Motor neuron (in vitro differentiated cells): ENCODE results near the gene CREM. TPM values are rescaled to one million over a fixed set of nuclear protein-coding genes. Genes with fewer than 3 reads are reported as not detected.

Experiments
- ATAC-seq, 8 experiments: fragments of 200-7000 bp; cut with Tn5 transposase; replicated peaks in 6 of 8; 2 replicates each; pipeline ENCODE4 v1.8.0; 2021; ENCODE audit warnings: mild to moderate bottlenecking in 8 of 8, moderate library complexity in 8 of 8
- H3K27ac ChIP-seq, 2 donors: fragments of 250-450 bp; sonication (Bioruptor Pico); 2 replicates each; pipeline ENCODE4 v1.9.0; 2021; ENCODE audit warnings: antibody characterized with exemption in 2 of 2, mild to moderate bottlenecking in 2 of 2, moderate library complexity in 1 of 2
- H3K4me1 ChIP-seq, 2 donors: fragments of 250-450 bp; sonication (Bioruptor Pico); replicated peaks in 1 of 2; 2 replicates each; pipeline ENCODE4 v1.6.1; 2021; ENCODE audit warnings: antibody characterized with exemption in 2 of 2, mild to moderate bottlenecking in 2 of 2, moderate library complexity in 1 of 2
- H3K4me3 ChIP-seq, 5 donors: fragments of 250-450 bp; sonication (Bioruptor Pico); 2 replicates each; pipeline ENCODE4 v1.9.0; 2021; ENCODE audit warnings: antibody characterized with exemption in 5 of 5, mild to moderate bottlenecking in 5 of 5, moderate library complexity in 4 of 5
- WGBS, 10 experiments: fragments of 450-650 bp; shearing (Covaris generic); methylation state at CpG; one replicate each; pipeline ENCODE4 v1.0.0; 2022; 5-methylcytosine and 5-hydroxymethylcytosine counted together
- in situ Hi-C, 9 experiments: fragments of 400-800 bp; cut with MboI; loops; one replicate each; pipeline ENCODE4 v1.15.0; 2021; ENCODE audit warnings: low sequenced_read_pairs in 9 of 9, low pct_unique_long_range_greater_than_20kb in 2 of 9; ENCODE audit not compliant: unreplicated experiment in 9 of 9
- total RNA-seq, 8 experiments: library from RNA; unstranded; fragments of 300-600 nt; gene quantifications; 2 replicates each; pipeline versions ENCODE4 v1.2.3 to v1.2.4, GENCODE V29; 2022

CREM gene
- total RNA-seq, 8 experiments from 2014 or later, result 19.1 to 123 (median 26.4) TPM

- 78 to 100% (median 94%) methylated on average over 1 to 5 of the region's 6 CpGs; no CpG with 5 or more reads in 3 of the 10 experiments for WGBS, 10 experiments
- in situ Hi-C loops, result no loop called here
- no peak for ATAC-seq
- H3K4me1 ChIP-seq, result peaks cover 3 to 5% of the 10 kb centered on the region in 2 donors
- no peak overlapping the region for H3K4me3 ChIP-seq
- H3K27ac ChIP-seq, result no peak overlapping the region
These were observed 23.7 kb downstream of the CREM start for GRCh38 chr10:35150308-35150707.

DNA sequence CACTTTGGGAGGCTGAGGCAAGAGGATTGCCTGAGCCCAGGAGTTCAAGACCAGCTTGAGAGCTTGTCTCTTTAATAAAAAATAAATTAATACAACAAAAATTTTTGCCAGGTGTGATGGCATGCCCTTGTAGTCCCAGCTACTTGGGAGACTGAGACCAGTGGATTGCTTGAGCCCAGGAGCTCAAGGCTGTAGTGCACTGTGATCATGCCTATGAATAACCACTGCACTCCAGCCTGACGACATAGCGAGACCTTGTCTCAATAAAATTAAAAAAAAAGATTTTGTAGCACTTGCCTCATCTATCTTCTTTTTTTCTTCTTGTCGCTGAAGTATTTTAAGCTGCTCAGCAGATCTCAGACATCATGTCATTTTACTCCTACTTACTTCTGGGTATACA is 26.3 kb downstream of the CREM start:
- 80 to 100% (median 94%) methylated on average over 1 to 3 of the region's 3 CpGs; no CpG with 5 or more reads in 1 of the 10 experiments for WGBS, 10 experiments
- Histone ChIP-seq H3K27ac (no peak overlapping the region), H3K4me1 (peaks cover 3 to 5% of the 10 kb centered on the region in 2 donors), H3K4me3 (no peak overlapping the region)
- in situ Hi-C loops, result no loop called here
- no peak for ATAC-seq

DNA sequence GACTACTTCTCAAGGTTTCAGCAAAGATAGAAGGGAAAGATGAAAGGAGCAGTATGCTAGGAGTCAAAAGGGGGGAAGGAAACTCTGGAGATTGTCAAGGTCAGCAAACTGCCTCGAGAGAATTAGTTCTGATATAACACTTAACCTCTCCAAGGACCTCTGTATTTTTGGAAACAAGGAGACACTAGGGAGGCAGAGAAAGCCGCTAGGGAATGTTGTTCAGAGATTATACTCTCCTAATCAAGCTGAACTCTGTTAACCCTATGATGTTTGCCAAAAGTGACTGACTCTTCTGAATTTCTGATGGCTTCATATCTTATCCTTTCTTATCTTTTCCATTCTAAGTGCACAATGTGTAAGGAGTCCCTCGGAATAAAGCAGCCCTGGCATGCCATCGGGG is 27.1 kb downstream of the CREM start:
- peaks cover 3 to 5% of the 10 kb centered on the region in 2 donors for H3K4me1 ChIP-seq
- ATAC-seq, result no peak
- in situ Hi-C loops, result no loop called here
- 29 to 83% (median 73%) methylated on average over 1 to 4 of the region's 4 CpGs; no CpG with 5 or more reads in 3 of the 10 experiments for WGBS, 10 experiments
- H3K27ac ChIP-seq, result no peak overlapping the region
- no peak overlapping the region for H3K4me3 ChIP-seq

- ATAC-seq, result no peak
- Histone ChIP-seq H3K27ac (no peak overlapping the region), H3K4me1 (no peaks in the 10 kb centered on the region), H3K4me3 (no peak overlapping the region)
- in situ Hi-C loops, result no loop called here
- 20 to 100% (median 85%) methylated on average over 1 of the region's 1 CpG for WGBS, 10 experiments
These were observed 34.1 kb downstream of the CREM start for GRCh38 chr10:35160743-35161142.

GRCh38 chr10:35161906-35162305 is 35.3 kb downstream of the CREM start:
- 43 to 100% (median 100%) methylated on average over 1 to 2 of the region's 2 CpGs; no CpG with 5 or more reads in 1 of the 10 experiments for WGBS, 10 experiments
- in situ Hi-C loops, result no loop called here
- ATAC-seq, result no peak
- Histone ChIP-seq H3K27ac (no peak overlapping the region), H3K4me3 (no peak overlapping the region), H3K4me1 (no peaks in the 10 kb centered on the region)

DNA sequence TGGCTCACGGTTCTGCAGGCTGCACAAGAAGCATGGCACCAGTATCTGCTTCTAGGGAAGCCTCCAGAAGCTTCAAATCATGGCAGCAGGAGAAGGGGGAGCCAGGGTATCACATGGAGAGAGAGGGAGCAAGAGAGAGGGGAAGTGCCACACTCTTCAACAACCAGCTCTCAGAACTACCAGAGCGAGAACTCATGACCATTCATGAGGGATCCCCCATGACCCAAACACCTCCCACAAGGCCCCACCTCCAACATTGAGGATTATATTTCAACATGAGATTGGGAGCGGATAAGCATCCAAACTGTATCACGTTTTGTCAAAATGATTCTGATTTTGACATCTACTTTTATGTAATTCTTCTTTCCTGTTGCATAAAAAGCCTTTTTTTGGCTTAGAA is 38.5 kb downstream of the CREM start:
- no peak overlapping the region for H3K4me3 ChIP-seq
- WGBS, 10 experiments, result 55 to 100% (median 94%) methylated on average over 1 to 4 of the region's 4 CpGs
- in situ Hi-C loops, result no loop called here
- H3K27ac ChIP-seq, result no peak overlapping the region
- no peak for ATAC-seq
- no peaks in the 10 kb centered on the region for H3K4me1 ChIP-seq

DNA sequence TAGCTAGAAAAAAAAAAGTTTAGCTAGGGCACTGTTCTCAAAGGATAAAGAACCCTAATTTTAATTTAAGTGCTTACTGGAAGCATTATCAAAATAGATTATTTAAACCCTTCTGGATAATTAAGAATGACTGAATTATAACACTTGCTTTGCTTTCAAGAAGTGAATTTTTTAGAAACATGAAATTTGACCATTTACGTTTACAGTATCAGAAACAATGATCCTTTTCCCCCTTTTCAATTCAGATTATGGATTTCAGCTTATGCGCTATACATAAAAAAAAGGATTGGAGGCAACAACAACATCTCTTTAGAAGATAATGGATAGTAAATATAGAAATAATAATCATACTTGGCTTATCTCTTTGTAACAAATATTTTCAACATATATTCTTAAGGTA is 39.2 kb downstream of the CREM start:
- no peak overlapping the region for H3K4me3 ChIP-seq
- in situ Hi-C loops, result no loop called here
- no peaks in the 10 kb centered on the region for H3K4me1 ChIP-seq
- no peak for ATAC-seq
- WGBS, 10 experiments, result 80 to 100% (median 95%) methylated on average over 1 to 2 of the region's 2 CpGs
- no peak overlapping the region for H3K27ac ChIP-seq

DNA sequence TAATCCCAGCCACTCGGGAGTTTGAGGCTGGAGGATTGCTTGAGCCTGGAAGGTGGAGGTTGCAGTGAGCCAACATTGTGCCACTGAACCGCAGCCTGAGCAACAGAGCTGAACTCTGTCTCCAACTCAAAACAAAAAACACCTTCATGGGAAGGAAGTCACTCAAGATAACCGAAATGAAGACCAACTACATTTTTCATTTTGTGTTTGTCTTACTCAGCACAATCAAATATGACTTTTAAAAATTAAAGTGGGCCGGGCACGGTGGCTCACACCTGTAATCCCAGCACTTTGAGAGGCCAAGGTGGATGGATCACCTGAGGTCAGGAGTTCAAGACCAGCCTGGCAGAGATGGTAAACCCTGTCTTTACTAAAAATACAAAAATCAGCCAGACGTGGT is 40.0 kb downstream of the CREM start:
- ATAC-seq, result no peak
- Histone ChIP-seq H3K27ac (no peak overlapping the region), H3K4me3 (no peak overlapping the region), H3K4me1 (no peaks in the 10 kb centered on the region)
- WGBS, 10 experiments, result 71 to 100% (median 98%) methylated on average over 1 to 4 of the region's 6 CpGs; no CpG with 5 or more reads in 2 of the 10 experiments
- in situ Hi-C loops, result no loop called here

DNA sequence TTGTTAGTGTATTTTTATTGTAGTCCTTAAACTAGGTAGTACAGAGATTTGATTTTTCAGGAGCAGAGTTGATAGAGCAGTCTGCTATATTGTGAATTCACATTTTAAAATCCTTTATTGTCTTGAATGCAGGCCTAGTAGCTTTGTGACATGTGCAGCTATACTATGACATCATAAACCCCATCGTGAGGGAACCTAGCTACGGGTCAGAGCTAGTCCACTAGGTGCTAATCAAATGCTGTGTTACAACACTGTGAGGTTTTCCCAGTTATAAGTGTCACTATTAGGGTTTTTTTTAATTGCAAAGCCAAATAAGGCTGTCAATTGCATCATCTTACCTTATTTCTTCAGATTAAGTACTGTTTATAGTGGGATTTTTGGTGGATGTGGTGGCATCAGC is 40.7 kb downstream of the CREM start:
- in situ Hi-C loops, result no loop called here
- H3K27ac ChIP-seq, result no peak overlapping the region
- H3K4me3 ChIP-seq, result no peak overlapping the region
- H3K4me1 ChIP-seq, result peaks cover 0 to 4% of the 10 kb centered on the region in 2 donors
- no peak for ATAC-seq
- 71 to 100% (median 88%) methylated on average over 1 to 2 of the region's 2 CpGs; no CpG with 5 or more reads in 3 of the 10 experiments for WGBS, 10 experiments

DNA sequence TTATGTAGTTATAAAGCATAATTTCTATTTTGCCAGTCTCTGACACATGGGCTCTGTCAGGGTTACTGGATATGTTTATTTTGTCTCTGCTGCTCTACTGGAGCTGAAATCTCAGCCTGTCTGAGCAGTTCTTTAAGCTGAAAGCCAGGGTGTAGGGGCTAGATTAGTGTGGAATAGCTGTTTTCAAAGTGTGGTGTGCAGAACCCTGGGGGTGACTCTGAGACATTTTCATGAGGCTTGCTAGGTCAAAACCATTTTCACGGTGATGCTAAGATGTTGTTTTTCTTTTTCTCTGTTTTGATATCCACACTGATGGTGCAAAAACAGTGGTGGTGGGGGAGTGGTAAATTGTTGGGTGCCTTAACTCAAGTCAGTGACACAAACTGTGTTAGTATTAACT is 45.5 kb downstream of the CREM start:
- WGBS, 10 experiments, result 0 to 100% (median 55%) methylated on average over 1 of the region's 1 CpG; no CpG with 5 or more reads in 4 of the 10 experiments
- in situ Hi-C loops, result no loop called here
- H3K4me1 ChIP-seq, result peaks cover 0 to 4% of the 10 kb centered on the region in 2 donors
- no peak overlapping the region for H3K4me3 ChIP-seq
- no peak overlapping the region for H3K27ac ChIP-seq
- ATAC-seq, result peak in 1 of 8 experiments; percentile 14

DNA sequence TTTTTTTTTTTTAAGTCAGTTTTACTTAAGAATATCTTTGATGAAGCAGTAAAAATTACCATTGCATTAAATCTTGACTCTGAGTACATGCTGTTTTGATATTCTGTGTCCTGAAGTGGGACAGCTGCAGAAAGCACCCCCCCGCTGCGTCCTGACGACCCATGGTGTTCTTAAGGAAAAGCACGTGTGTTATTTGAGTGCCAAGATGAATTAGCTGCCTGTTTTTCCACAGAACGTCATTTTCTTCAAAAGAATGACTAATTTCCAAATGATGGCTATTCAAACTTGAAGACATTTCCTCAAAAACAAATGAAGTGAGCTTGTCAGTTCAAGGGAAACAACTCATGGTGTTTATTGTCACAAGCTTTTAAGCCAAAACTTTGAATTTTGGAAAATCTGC is 45.9 kb downstream of the CREM start:
- no peak overlapping the region for H3K27ac ChIP-seq
- peak in 2 of 8 experiments; percentile 40 to 48 for ATAC-seq
- in situ Hi-C loops, result no loop called here
- 0 to 58% (median 20%) methylated on average over 1 to 5 of the region's 5 CpGs; no CpG with 5 or more reads in 1 of the 10 experiments for WGBS, 10 experiments
- H3K4me3 ChIP-seq, result no peak overlapping the region
- H3K4me1 ChIP-seq, result peaks cover 0 to 4% of the 10 kb centered on the region in 2 donors

DNA sequence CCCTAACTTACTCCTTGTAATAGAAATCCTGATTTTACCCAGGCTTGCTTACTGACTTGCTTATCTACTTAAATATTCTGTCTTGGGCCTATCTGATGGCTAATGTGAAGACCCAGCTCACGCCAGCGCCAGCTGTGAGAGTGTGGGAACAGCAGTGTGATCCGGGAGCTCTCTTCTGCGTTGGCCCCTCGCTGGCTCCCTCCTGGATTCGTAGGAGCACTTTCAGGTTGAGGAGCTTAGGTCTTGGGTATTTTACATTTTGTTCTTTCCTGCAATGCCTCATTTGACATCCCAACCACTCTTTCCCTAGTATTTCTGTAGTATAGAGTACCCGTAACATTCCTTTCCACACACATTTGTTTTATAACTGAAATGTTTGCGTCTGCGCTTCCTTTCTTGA is 51.7 kb downstream of the CREM start:
- no peak for ATAC-seq
- Histone ChIP-seq H3K4me3 (no peak overlapping the region), H3K27ac (no peak overlapping the region), H3K4me1 (no peaks in the 10 kb centered on the region)
- in situ Hi-C loops, result no loop called here
- 80 to 100% (median 87%) methylated on average over 4 to 9 of the region's 9 CpGs; no CpG with 5 or more reads in 1 of the 10 experiments for WGBS, 10 experiments

DNA sequence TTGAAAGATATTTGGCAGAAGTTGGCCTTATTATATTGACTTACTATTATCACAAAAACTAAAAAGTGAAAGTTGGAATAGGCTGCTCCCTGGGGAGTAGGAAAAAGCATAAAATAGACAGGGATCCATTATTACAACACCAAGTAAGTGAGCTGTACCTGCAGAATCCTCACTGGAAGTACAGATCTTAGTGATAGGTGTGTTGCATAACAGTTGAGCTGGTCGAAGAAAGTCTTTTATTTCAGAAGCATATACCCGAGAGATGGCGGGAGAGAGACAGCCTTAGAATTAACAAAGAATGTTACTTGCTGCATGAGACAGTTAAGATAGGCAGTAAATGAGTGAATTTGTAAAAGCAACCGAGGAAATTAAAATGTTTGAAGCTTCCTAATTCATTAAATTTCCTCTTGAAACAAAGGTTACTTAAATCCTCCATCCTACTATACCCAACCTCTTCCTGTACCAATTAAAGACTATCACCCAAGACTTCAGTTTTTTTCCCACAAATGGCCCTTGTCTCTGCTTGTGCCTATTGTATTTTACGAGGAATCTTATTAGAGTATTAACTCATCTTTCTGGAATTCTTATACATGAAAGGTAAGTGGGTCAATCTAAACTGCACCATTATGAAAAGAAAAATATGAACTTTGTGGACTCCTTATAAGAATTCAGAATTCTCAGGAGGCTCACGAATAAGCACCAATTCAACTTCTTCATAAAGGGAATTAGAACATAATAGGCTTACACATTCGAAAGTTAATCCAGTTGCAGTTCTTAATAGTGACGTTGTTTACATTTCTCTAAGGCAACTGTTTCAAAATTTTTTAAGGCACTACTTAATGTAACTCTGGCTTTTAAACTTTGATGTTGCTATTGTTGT is 56.2 kb downstream of the CREM start:
- in situ Hi-C loops, result no loop called here
- H3K27ac ChIP-seq, result no peak overlapping the region
- ATAC-seq, result no peak
- H3K4me3 ChIP-seq, result no peak overlapping the region
- 65 to 96% (median 89%) methylated on average over 2 to 8 of the region's 8 CpGs for WGBS, 10 experiments
- H3K4me1 ChIP-seq, result no peaks in the 10 kb centered on the region
